CD4-positive, alpha-beta memory T cell (primary cell): ENCODE data around the gene SEC16A. TPM values are rescaled to one million over a fixed set of nuclear protein-coding genes. Genes with fewer than 3 reads are reported as not detected.

Source experiments
- CTCF ChIA-PET: fragments of 350-600 bp; sonication (Branson Sonifier 250); formaldehyde crosslinking; loops from one replicate; lab custom pipeline; 2021; ENCODE audit warnings: inconsistent platforms; ENCODE audit not compliant: partially characterized antibody; lab: Charles Lee
- POLR2A ChIA-PET: fragments of 350-600 bp; sonication (Branson Sonifier 250); formaldehyde crosslinking; loops from one replicate; lab custom pipeline; 2021; ENCODE audit not compliant: partially characterized antibody; lab: Charles Lee
- DNase-seq, 5 donors: peaks; one replicate each; pipeline versions ENCODE4 v3.0.0 to v3.0.0-alpha.2; 2020 to 2022; ENCODE audit warnings: mixed read lengths in 1 of 5
- H3K27ac ChIP-seq: one replicate; pipeline ENCODE4 v1.7.0; 2013; ENCODE audit warnings: low read depth, low read length
- H3K27me3 ChIP-seq: 2 replicates; pipeline ENCODE4 v1.7.0; 2013; ENCODE audit warnings: mild to moderate bottlenecking, low read length, moderate library complexity; ENCODE audit not compliant: insufficient read depth
- H3K36me3 ChIP-seq: 2 replicates; pipeline ENCODE4 v1.7.0; 2013; ENCODE audit warnings: mild to moderate bottlenecking, low read length, moderate library complexity; ENCODE audit not compliant: insufficient read depth
- H3K4me1 ChIP-seq: 2 replicates; pipeline ENCODE4 v1.7.0; 2013; ENCODE audit warnings: mild to moderate bottlenecking, low read length, moderate library complexity; ENCODE audit not compliant: insufficient read depth
- H3K4me3 ChIP-seq, 2 donors: one replicate each; pipeline ENCODE4 v1.7.0; 2013; ENCODE audit warnings: low read length in 2 of 2, mild to moderate bottlenecking in 1 of 2
- H3K9me3 ChIP-seq, 2 donors: one replicate each; pipeline ENCODE4 v1.7.0; 2013; ENCODE audit warnings: low read length in 2 of 2, control low read depth in 1 of 2; ENCODE audit not compliant: control insufficient read depth in 1 of 2
- H3K27ac Mint-ChIP-seq, 7 donors: one replicate each; pipeline ENCODE4 v1.8.0; 2020 to 2021; ENCODE audit warnings: mixed read lengths in 7 of 7, mild to moderate bottlenecking in 6 of 7, inconsistent platforms in 3 of 7, moderate library complexity in 3 of 7
- H3K27me3 Mint-ChIP-seq, 2 donors: one replicate each; pipeline ENCODE4 v1.8.0; 2020 to 2021; ENCODE audit warnings: mixed read lengths in 2 of 2
- H3K36me3 Mint-ChIP-seq, 2 donors: one replicate each; pipeline ENCODE4 v1.8.0; 2020 to 2021; ENCODE audit warnings: mixed read lengths in 2 of 2, inconsistent platforms in 1 of 2, mild to moderate bottlenecking in 1 of 2
- H3K4me1 Mint-ChIP-seq, 4 donors: one replicate each; pipeline ENCODE4 v1.8.0; 2020 to 2021; ENCODE audit warnings: mixed read lengths in 4 of 4, mild to moderate bottlenecking in 1 of 4
- H3K4me3 Mint-ChIP-seq, 8 donors: one replicate each; pipeline ENCODE4 v1.8.0; 2020 to 2021; ENCODE audit warnings: mixed read lengths in 8 of 8, mild to moderate bottlenecking in 7 of 8, moderate library complexity in 6 of 8, inconsistent platforms in 3 of 8
- H3K9me3 Mint-ChIP-seq, 8 donors: one replicate each; pipeline ENCODE4 v1.8.0; 2020 to 2021; ENCODE audit warnings: mixed read lengths in 8 of 8, mild to moderate bottlenecking in 5 of 8, inconsistent platforms in 3 of 8, moderate library complexity in 1 of 8
- intact Hi-C: fragments of 100-400 bp; cut with micrococcal nuclease; formaldehyde crosslinking; loops from one replicate; pipeline ENCODE4 v1.15.1; 2023
- polyA plus RNA-seq, 2 donors: library from polyadenylated mRNA; unstranded; fragments of 300-500 nt; fragmentation: Illumina TruSeq; gene quantifications; one replicate each; pipeline ENCODE4 v1.2.3, GENCODE V29; 2021
- total RNA-seq, 2 experiments: library from RNA; stranded (reverse); gene quantifications; one replicate each; pipeline ENCODE4 v1.2.3, GENCODE V29; 2021

SEC16A gene
- total and polyA plus RNA-seq, 4 experiments from 2014 or later = 6.6 to 87.7 (median 61.1) TPM

GRCh38 chr9:136494012-136494411 is 11.2 kb upstream of the SEC16A start:
- Mint-ChIP-seq H3K36me3 (peaks cover 4 to 18% of the 10 kb centered on the region in 2 donors), H3K4me3 (no peak overlapping the region), H3K27ac (no peak overlapping the region), H3K27me3 (no peaks in the 10 kb centered on the region), H3K4me1 (no peaks in the 10 kb centered on the region), H3K9me3 (no peaks in the 10 kb centered on the region)
- ChIA-PET POLR2A (no interaction called here), CTCF (no interaction called here)
- Histone ChIP-seq H3K4me1 (no peaks in the 10 kb centered on the region), H3K27ac (no peak overlapping the region), H3K27me3 (no peaks in the 10 kb centered on the region), H3K9me3 (no peaks in the 10 kb centered on the region), H3K4me3 (no peak overlapping the region), H3K36me3 (peaks cover 4% of the 10 kb centered on the region)
- DNase-seq = no peak
- intact Hi-C loops = no loop called here

- intact Hi-C loops = no loop called here
- peaks cover 0 to 14% of the 10 kb centered on the region in 2 donors for H3K36me3 Mint-ChIP-seq
- ChIA-PET POLR2A (no interaction called here), CTCF (no interaction called here)
- no peaks in the 10 kb centered on the region for H3K9me3 Mint-ChIP-seq
- Histone ChIP-seq H3K4me1 (no peaks in the 10 kb centered on the region), H3K27me3 (no peaks in the 10 kb centered on the region), H3K27ac (no peak overlapping the region), H3K9me3 (no peaks in the 10 kb centered on the region), H3K4me3 (no peak overlapping the region), H3K36me3 (peaks cover 4% of the 10 kb centered on the region)
- H3K4me1 Mint-ChIP-seq = no peaks in the 10 kb centered on the region
- DNase-seq = no peak
- no peaks in the 10 kb centered on the region for H3K27me3 Mint-ChIP-seq
- no peak overlapping the region for H3K4me3 Mint-ChIP-seq
- no peak overlapping the region for H3K27ac Mint-ChIP-seq
Observed at GRCh38 chr9:136493567-136493971, 10.7 kb upstream of the SEC16A start.

GRCh38 chr9:136492978-136493522 is 10.2 kb upstream of the SEC16A start:
- Mint-ChIP-seq H3K9me3 (no peaks in the 10 kb centered on the region), H3K4me1 (no peaks in the 10 kb centered on the region), H3K27me3 (no peaks in the 10 kb centered on the region), H3K4me3 (no peak overlapping the region), H3K36me3 (peaks cover 0 to 13% of the 10 kb centered on the region in 2 donors), H3K27ac (no peak overlapping the region)
- H3K27me3 ChIP-seq = no peaks in the 10 kb centered on the region
- H3K4me3 ChIP-seq = no peak overlapping the region
- no peaks in the 10 kb centered on the region for H3K9me3 ChIP-seq
- ChIA-PET CTCF (no interaction called here), POLR2A (no interaction called here)
- no peak overlapping the region for H3K27ac ChIP-seq
- H3K36me3 ChIP-seq = peaks cover 4% of the 10 kb centered on the region
- intact Hi-C loops = no loop called here
- no peak for DNase-seq
- no peaks in the 10 kb centered on the region for H3K4me1 ChIP-seq

- DNase-seq = no peak
- intact Hi-C loops = no loop called here
Observed at GRCh38 chr9:136489731-136490130, 6.9 kb upstream of the SEC16A start.

GRCh38 chr9:136488247-136489214 is 5.7 kb upstream of the SEC16A start:
- intact Hi-C loops = no loop called here
- H3K4me3 ChIP-seq = no peak overlapping the region
- no peak overlapping the region for H3K4me3 Mint-ChIP-seq

More at GRCh38 chr9:136489731-136490130, 6.9 kb upstream of the SEC16A start:
- ChIA-PET CTCF (interaction anchor here (1.0 to 8.7 kb wide), 6 partner anchors 49 to 182 kb away, joined by 4 to 120 read pairs (median 36); no protein-coding TSS in a partner anchor), POLR2A (interaction anchor here (1.2 to 1.4 kb wide), 2 partner anchors 56 to 142 kb away, joined by 4 read pairs; partner anchors contain the start of gene NOTCH1)
- H3K27me3 ChIP-seq = no peaks in the 10 kb centered on the region
- H3K27ac Mint-ChIP-seq = peak overlapping the region in 1 of 7 donors; percentile 9
- H3K9me3 ChIP-seq = no peaks in the 10 kb centered on the region
- no peaks in the 10 kb centered on the region for H3K9me3 Mint-ChIP-seq
- H3K4me1 Mint-ChIP-seq = peaks cover 0 to 6% (median 4%) of the 10 kb centered on the region in 4 donors
- H3K27me3 Mint-ChIP-seq = no peaks in the 10 kb centered on the region
- H3K36me3 ChIP-seq = no peaks in the 10 kb centered on the region
- peaks cover 7% of the 10 kb centered on the region for H3K4me1 ChIP-seq
- no peak overlapping the region for H3K4me3 Mint-ChIP-seq
- no peak overlapping the region for H3K27ac ChIP-seq
- H3K4me3 ChIP-seq = no peak overlapping the region
- H3K36me3 Mint-ChIP-seq = no peaks in the 10 kb centered on the region

DNA sequence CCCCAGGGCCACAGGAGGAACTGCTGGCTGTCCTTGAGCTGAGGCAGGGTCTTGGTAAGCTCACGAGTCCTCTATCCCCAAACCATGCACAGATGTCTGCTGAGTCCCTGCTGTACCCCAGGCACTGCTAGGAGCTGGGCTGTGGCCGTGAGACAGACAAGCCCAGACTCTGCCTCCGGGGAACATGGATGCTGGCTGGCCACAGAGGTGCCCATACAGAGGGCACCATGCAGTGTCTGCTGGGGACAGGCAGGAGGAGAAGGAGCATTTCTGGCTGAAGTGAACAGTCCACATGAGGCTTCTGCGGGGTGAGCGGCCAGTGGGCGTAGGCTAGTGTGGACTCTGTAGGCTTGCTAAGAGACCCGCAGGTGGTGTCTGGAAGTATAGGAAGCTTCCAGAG is 4.8 kb upstream of the SEC16A start:
- Mint-ChIP-seq H3K4me3 (no peak overlapping the region), H3K27ac (no peak overlapping the region), H3K4me1 (peaks cover 0 to 16% (median 4%) of the 10 kb centered on the region in 4 donors), H3K9me3 (peaks cover 0 to 2% (median 0%) of the 10 kb centered on the region in 8 donors), H3K27me3 (no peaks in the 10 kb centered on the region), H3K36me3 (peaks cover 0 to 2% of the 10 kb centered on the region in 2 donors)
- Histone ChIP-seq H3K4me1 (peaks cover 15% of the 10 kb centered on the region), H3K4me3 (no peak overlapping the region), H3K9me3 (no peaks in the 10 kb centered on the region), H3K27ac (no peak overlapping the region), H3K36me3 (no peaks in the 10 kb centered on the region), H3K27me3 (no peaks in the 10 kb centered on the region)
- intact Hi-C loops = no loop called here
- CTCF ChIA-PET = interaction anchor here (0.8 to 8.7 kb wide), 17 partner anchors 10 to 241 kb away, joined by 3 to 120 read pairs (median 4); no protein-coding TSS in a partner anchor
- no peak for DNase-seq
- POLR2A ChIA-PET = interaction anchor here (1.2 to 2.6 kb wide), 3 partner anchors 51 to 144 kb away, joined by 3 to 9 read pairs (median 7); no protein-coding TSS in a partner anchor

More at GRCh38 chr9:136488247-136489214, 5.7 kb upstream of the SEC16A start:
- peaks cover 15% of the 10 kb centered on the region for H3K4me1 ChIP-seq
- H3K27me3 Mint-ChIP-seq = no peaks in the 10 kb centered on the region
- no peaks in the 10 kb centered on the region for H3K36me3 Mint-ChIP-seq
- H3K9me3 Mint-ChIP-seq = peaks cover 0 to under 1% (median 0%) of the 10 kb centered on the region in 8 donors
- peak overlapping the region in 1 of 7 donors; percentile 41 for H3K27ac Mint-ChIP-seq
- DNase-seq = peak; percentile 62 to 77 (median 69)
- ChIA-PET POLR2A (interaction anchor here (1.2 to 2.6 kb wide), 5 partner anchors 50 to 143 kb away, joined by 3 to 9 read pairs (median 4); partner anchors contain the start of gene NOTCH1), CTCF (interaction anchor here (0.6 to 8.7 kb wide), 19 partner anchors 11 to 184 kb away, joined by 3 to 120 read pairs (median 4); no protein-coding TSS in a partner anchor)
- H3K9me3 ChIP-seq = no peaks in the 10 kb centered on the region
- no peaks in the 10 kb centered on the region for H3K27me3 ChIP-seq
- H3K36me3 ChIP-seq = no peaks in the 10 kb centered on the region
- H3K27ac ChIP-seq = no peak overlapping the region
- peaks cover 0 to 8% (median 4%) of the 10 kb centered on the region in 4 donors for H3K4me1 Mint-ChIP-seq
